ENCODE data around the gene UCN2.

DNA sequence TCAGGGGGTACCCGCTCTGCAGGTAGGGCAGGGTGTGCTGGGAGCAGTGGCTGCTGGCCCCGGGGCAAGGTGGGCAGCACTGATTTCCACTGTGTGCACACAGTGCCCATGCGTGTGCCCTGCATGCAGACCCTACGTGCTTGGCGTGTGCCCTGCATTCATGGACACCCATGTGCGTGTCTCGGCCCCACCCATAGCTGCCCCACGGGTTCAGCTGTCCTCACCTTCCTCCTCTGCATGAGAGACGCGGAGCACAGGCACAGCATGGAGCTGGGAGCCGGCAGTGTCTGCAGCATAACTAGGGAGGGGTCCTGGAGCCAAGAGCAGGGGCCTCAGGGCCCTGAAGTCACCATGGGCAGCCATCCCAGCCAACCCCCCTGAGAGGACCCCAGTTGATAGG is 1.6 kb upstream of the UCN2 start:
- TF ChIP-seq TAF1 (IDR thresholded peaks at IDR 0.05; ENCODE audit: low read depth, low read length): no peak
- no peak for TF ChIP-seq POLR2AphosphoS5 (IDR thresholded peaks at IDR 0.05; ENCODE audit: low read depth, low read length)
- no peak for TF ChIP-seq POLR2A (IDR thresholded peaks at IDR 0.05; ENCODE audit: low read depth, low read length)
- no peak for TF ChIP-seq POU2F2 (IDR thresholded peaks at IDR 0.05; ENCODE audit: low read depth, low read length)

All from GM12891 (cell line).